GM12891 (cell line): Measurements from ENCODE around the gene NCKIPSD.

Experiments
- DNase-seq: peaks from one replicate; pipeline ENCODE4 v3.0.0; 2011; ENCODE audit warnings: low spot score; ENCODE audit not compliant: insufficient read length
- FAIRE-seq: peaks from 2 replicates; lab custom pipeline; 2011; peaks lifted over from hg19 to GRCh38; lab: Jason Lieb, UNC
- PAX5 ChIP-seq: IDR thresholded peaks from 2 replicates; pipeline ENCODE4 v1.6.1; 2011; ENCODE audit warnings: low read length, moderate library complexity, mild to moderate bottlenecking; ENCODE audit not compliant: insufficient read depth, severe bottlenecking
- POLR2A ChIP-seq: IDR thresholded peaks from 2 replicates; pipeline ENCODE4 v1.6.1; 2011; ENCODE audit warnings: low read depth, low read length, control low read depth
- POLR2AphosphoS5 ChIP-seq: IDR thresholded peaks from 2 replicates; pipeline ENCODE4 v1.6.1; 2011; ENCODE audit warnings: low read depth, low read length, control low read depth
- POU2F2 ChIP-seq: IDR thresholded peaks from 2 replicates; pipeline ENCODE4 v1.6.1; 2011; ENCODE audit warnings: low read depth, mild to moderate bottlenecking, control low read depth, low read length, moderate library complexity
- SPI1 ChIP-seq: IDR thresholded peaks from 2 replicates; pipeline ENCODE4 v1.6.1; 2011; ENCODE audit warnings: low read depth, low read length, control low read depth
- TAF1 ChIP-seq: IDR thresholded peaks from 2 replicates; pipeline ENCODE4 v1.6.1; 2011; ENCODE audit warnings: low read depth, low read length, control low read depth

Gene NCKIPSD

GRCh38 chr3:48679411-48680391 lies 6.0 kb downstream of the NCKIPSD start:
- FAIRE-seq, result peak; percentile 71

GRCh38 chr3:48678566-48679380 lies 6.9 kb downstream of the NCKIPSD start:
- no peak for FAIRE-seq
- DNase-seq, result no peak
- TF ChIP-seq PAX5 (no peak), SPI1 (no peak), POU2F2 (no peak), POLR2A (no peak), POLR2AphosphoS5 (no peak), TAF1 (no peak)

More at GRCh38 chr3:48679411-48680391, 6.0 kb downstream of the NCKIPSD start:
- TF ChIP-seq TAF1, result no peak
- TF ChIP-seq SPI1, result peak; percentile 98
- TF ChIP-seq POLR2A, result no peak
- TF ChIP-seq POLR2AphosphoS5, result no peak
- no peak for TF ChIP-seq PAX5
- DNase-seq, result no peak

- TF ChIP-seq POLR2AphosphoS5 (no peak), POU2F2 (no peak), TAF1 (no peak), SPI1 (no peak), PAX5 (no peak), POLR2A (no peak)
- FAIRE-seq, result no peak
- DNase-seq, result no peak
These were observed 7.7 kb downstream of the NCKIPSD start for GRCh38 chr3:48678056-48678455.

- DNase-seq (no peak), FAIRE-seq (no peak)
- no peak for TF ChIP-seq POLR2AphosphoS5
- no peak for TF ChIP-seq PAX5
- no peak for TF ChIP-seq POU2F2
- TF ChIP-seq SPI1, result no peak
- no peak for TF ChIP-seq POLR2A
- no peak for TF ChIP-seq TAF1
These were observed 11.2 kb downstream of the NCKIPSD start for GRCh38 chr3:48674505-48674904.

GRCh38 chr3:48672522-48672921 lies 13.2 kb downstream of the NCKIPSD start:
- DNase-seq (no peak), FAIRE-seq (no peak)
- TF ChIP-seq SPI1, result no peak
- TF ChIP-seq TAF1, result no peak
- TF ChIP-seq PAX5, result no peak
- no peak for TF ChIP-seq POLR2AphosphoS5
- TF ChIP-seq POU2F2, result no peak
- no peak for TF ChIP-seq POLR2A

GRCh38 chr3:48664929-48665328 lies 20.8 kb downstream of the NCKIPSD start:
- TF ChIP-seq TAF1, result no peak
- TF ChIP-seq POLR2A, result no peak
- no peak for TF ChIP-seq SPI1
- no peak for TF ChIP-seq POLR2AphosphoS5
- FAIRE-seq (no peak), DNase-seq (no peak)

- TF ChIP-seq POLR2A (no peak), SPI1 (no peak), POU2F2 (no peak), TAF1 (no peak), PAX5 (no peak), POLR2AphosphoS5 (no peak)
These were observed 21.4 kb downstream of the NCKIPSD start for GRCh38 chr3:48664313-48664644.

GRCh38 chr3:48663489-48664312 lies 22.0 kb downstream of the NCKIPSD start:
- peak; percentile 98 for DNase-seq
- peak; percentile 96 for FAIRE-seq
- TF ChIP-seq SPI1 (no peak), POLR2A (no peak), PAX5 (no peak), POLR2AphosphoS5 (peak; percentile 21; the same call in 1 of the 2 replicates), TAF1 (no peak), POU2F2 (peak; percentile 20; the same call in 1 of the 2 replicates)

More at GRCh38 chr3:48664313-48664644, 21.4 kb downstream of the NCKIPSD start:
- no peak for DNase-seq
- no peak for FAIRE-seq
